GM18505 (cell line): ENCODE measurements around the gene POMC.
"Not testable (repeated sequence)": the region's sequence is repeated elsewhere in the genome, so short reads cannot be mapped to it uniquely, and the experiment has no call there.

Experiments
- ATAC-seq: cut with Tn5 transposase; IDR thresholded peaks from one replicate; pipeline ENCODE4 v1.9.1; 2021; ENCODE audit not compliant: unreplicated experiment
- POLR2A ChIP-seq: IDR thresholded peaks from 4 replicates; pipeline ENCODE4 v1.6.1; 2011; ENCODE audit warnings: borderline replicate concordance; ENCODE audit not compliant: insufficient read depth, insufficient read length; ENCODE audit errors: extremely low read depth

The POMC gene

DNA sequence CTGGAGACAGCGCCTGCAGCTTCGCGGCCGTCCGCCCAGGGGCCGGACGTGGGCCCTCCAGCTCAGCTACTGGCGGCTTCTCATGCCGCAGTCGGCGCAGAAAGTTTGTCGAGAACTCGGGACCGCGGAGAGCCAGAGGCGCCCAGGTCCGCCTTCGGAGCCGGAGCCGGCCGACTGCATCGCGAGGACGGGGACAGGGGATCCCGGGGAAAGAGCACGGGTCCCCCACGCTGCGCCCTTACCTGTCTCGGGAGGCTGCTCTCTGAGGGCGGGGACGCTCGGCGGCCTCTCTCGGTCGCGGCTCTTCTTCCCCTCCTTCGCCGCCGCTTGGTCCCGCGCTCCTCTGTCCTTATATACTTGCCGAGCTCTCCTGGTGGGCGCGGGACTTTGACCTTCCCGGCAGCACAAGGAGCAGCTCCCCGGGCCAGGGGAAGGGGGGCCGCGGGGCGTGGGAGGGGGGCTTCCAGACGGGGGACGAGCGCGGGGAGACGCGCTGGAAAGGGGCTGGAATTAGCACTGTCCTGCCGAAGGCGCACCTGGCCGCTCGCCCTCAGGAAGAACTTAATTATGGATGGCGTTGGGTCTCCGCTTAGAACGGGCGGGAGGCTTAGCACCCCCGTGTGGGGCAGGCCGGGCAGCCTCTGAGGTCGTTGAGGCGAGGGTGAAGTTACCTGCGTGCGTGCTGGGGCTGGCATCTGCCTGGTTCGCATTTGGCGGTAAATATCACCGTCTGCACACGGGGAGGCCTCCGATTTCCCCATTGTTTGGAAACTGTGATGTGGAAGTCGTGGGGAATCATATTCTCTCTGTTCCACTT lies at the start of gene POMC:
Gene POMC (minus strand): TSS at position 325 of the 817 bp plus-strand sequence. CDS start 3,808 bp downstream, outside the sequence.
- TF ChIP-seq POLR2A, result no peak
- no peak for ATAC-seq

- no peak for TF ChIP-seq POLR2A
- ATAC-seq, result no peak
These were observed 49.7 kb upstream of the POMC start for GRCh38 chr2:25218100-25218499.

DNA sequence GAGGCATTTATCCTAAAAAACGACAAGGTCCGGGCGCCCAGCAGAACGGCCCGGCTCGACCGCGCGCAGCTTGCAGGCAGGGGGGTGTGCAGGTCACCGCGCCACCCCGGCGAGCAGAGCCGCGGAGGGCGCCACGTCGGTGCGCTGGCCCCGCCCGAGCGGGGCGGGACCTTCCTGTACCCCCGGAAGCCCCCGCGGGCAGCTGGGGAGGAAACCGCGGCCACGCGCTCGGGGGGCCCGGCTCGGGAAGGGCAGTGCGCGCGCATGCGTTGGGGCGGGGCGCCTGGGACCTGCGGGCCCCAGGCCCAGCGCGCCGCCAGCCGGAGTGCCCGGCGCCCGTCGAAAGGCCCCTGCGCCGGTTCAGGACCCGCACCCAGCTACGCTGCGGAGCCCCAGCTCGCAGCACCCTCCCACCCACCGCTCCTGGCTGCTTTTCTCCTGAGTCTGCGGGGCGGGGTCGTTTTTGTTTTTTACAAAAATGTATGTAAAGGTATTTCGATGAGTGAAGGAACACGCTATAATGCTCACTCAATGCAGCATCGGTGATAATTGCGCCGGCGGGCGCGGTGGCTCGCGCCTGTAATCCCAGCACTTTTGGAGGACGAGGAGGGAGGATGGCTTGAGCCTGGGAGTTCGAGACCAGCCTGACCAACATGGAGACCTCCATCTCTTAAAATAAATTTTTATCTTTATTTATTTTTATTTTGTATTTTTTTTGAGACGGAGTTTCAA lies 47.7 kb upstream of the POMC start:
- ATAC-seq, result peak; percentile 69
- peak; percentile 78 for TF ChIP-seq POLR2A

GRCh38 chr2:25215232-25215631 lies 46.9 kb upstream of the POMC start:
- ATAC-seq, result no peak
- no peak for TF ChIP-seq POLR2A

GRCh38 chr2:25213229-25213628 lies 44.8 kb upstream of the POMC start:
- ATAC-seq, result no peak

DNA sequence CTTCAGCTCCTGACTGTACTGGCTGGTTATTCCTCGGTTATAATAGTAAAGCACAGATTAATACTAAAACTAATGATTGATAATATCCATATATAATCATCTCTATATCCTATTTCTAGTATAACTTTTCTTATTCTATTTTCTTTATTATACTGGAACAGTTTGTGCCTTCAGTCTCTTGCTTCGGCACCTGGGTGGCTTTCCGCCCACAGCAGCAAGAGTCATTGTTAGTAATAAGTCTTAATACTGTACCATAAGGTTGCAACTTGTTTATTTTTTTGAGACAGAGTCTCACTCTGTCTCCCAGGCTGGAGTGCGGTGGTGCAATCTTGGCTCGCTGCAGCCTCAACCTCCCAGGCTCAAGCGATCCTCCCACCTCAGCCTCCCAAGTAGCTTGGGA lies 42.5 kb upstream of the POMC start:
- ATAC-seq, result not testable (repeated sequence)

More at GRCh38 chr2:25213229-25213628, 44.8 kb upstream of the POMC start:
- TF ChIP-seq POLR2A, result no peak

- no peak for TF ChIP-seq POLR2A
- ATAC-seq, result no peak
These were observed 38.7 kb upstream of the POMC start for GRCh38 chr2:25207078-25207545.

DNA sequence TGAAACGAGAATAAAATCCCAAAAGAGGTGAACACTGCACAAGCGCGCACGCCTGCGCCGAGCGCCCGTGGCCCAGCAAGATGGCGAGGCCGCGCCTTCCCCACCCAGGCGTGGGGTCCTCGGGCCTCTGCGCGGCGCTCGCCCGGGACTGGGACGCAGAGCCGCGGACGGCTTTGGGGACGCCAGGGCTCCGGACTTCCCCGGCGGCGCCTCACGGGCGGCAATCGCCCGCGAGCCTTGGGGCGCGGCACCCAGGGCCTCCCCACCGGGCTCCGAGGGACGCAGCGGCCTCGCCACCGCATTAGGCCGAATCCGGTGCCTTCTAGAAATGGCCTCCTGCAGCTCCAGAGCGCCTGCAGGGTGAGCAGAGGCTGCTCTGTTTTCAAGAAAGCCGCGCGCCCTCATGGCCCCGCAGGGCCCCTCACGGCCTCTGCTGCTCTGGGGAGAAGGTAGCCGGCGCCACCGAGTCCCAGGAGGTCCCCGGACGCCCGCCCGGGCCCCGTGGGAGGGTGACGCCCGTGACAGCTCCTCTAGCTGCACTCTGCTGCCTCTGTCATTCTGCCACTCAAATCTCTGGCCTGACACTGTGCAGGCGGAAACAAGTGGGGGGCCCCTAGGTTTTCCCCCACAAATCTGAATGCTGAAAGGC lies 35.9 kb upstream of the POMC start:
- no peak for ATAC-seq
- TF ChIP-seq POLR2A, result peak; percentile 50

DNA sequence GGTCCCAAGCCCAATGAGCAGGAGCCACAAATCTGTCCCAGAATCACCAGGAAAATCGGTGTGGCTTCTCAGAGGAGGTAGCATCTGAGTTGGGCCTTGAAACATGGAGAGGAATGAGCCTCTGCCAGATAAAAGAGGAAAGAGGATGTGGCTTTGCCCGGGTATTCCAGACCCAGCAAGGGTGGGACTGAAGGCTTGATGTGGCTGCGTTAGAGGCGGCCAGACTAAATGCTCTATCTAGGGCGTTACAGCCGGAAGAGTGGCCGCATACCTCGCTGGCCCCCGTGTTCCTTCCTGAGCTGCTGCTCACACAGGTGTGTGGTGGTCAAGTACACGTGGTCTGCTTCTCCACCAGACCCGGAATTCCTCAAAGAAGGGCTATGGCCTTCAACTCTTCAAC lies 33.9 kb upstream of the POMC start:
- no peak for ATAC-seq
- TF ChIP-seq POLR2A, result no peak

DNA sequence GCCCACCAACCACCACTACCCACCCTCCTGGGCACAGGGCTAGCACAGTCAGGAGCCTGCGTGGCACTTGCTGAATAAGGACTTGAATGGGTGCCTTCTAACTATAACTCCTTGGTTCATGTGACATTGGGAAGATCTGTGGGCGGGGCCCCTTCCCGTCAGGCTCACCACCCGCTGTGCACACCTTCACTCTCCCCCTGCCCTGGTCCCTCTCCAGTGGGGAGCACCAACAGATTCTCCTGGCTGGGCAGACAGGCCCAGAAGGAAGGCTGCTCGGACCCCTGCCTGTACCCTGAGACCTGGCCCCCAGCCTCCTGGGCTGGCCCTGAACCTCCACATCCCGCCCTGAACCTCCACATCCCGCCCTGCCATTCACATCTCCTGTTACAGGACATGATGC lies 33.4 kb upstream of the POMC start:
- TF ChIP-seq POLR2A, result no peak
- ATAC-seq, result no peak

DNA sequence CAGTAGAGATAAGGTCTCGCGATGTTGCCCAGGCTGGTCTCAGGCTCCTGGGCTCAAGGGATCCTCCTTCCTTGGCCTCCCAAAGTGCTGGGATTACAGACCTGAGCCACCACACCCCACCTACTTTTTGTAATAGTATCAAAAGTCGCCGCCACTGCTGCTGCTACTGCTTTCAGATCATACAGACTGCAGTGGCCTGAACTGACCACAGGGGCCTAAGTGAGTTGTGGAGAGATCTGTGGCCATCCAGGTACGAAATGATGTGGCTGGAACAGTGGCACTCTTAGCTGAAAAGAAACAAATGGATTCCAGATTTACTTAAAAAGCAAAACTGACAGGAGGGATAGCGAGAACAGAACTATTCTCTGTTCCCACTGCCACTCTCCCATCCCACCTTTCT lies 32.9 kb upstream of the POMC start:
- no peak for TF ChIP-seq POLR2A
- ATAC-seq, result no peak

- TF ChIP-seq POLR2A, result no peak
- no peak for ATAC-seq
These were observed 30.2 kb upstream of the POMC start for GRCh38 chr2:25198576-25198975.

DNA sequence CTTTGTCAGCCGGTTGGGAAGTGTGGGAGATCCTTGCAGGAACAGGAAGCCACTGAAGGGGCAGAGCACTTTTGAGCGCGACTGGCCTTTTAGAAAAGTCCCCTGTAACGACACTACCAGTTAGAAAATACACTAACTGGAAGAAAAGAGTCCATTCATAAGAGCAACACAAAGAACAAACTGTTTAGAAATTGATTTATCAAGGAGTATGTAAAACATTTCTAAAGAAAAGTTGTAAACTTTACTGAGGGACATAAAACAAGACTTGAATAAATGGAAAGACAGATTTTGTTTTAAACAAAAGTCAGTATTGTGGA lies 29.8 kb upstream of the POMC start:
- no peak for TF ChIP-seq POLR2A
- ATAC-seq, result no peak
